Retina (tissue), 1 donor: Measurements from ENCODE around the gene TNIK.
A peak's percentile ranks its signal among the peaks of the same experiment; 100 is the strongest.

Experiments
- DNase-seq: peaks from one replicate; pipeline ENCODE4 v3.0.0-alpha.2; 2016

The TNIK gene

DNA sequence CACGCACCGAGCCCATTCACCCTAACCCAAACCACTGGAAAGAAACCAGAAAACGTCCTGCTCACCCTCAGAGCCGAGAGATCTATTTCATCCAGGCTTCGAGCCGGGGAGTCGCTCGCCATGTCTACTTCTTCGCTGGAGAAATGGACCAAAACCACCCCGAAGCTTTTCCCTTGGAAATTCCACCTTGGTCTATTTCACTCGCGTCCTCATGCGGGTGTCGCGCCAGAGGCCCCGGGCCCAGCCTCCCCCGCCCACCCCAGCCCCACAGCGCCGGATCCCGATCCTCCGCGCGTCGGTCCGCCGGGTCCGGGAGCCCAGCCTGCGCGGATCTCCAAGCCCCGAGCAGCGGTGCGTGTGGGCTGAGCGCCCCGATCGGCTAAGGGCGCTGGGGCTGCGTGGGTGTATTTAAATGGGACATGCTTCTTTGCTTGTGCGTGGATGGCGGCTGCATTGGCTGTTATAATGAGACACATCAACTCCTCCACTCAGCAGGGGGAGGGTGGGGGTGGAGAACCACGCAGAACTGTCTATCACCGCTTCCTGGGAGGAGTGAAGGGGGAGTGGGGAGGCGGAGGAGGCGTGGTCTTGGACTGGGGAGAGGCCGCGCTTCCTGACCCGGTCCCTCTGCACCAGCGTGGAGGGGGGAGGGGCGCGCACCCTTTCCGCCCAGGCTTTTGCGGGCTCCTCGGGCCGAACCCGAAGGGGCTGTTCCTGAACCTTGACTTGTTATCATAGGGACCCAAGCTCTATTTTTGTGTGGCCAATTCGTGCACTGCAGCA lies at the start of gene TNIK:
Gene TNIK (minus strand): TSS at position 464 of the 783 bp plus-strand sequence. CDS start 342 bp downstream, at position 122.
- peak; percentile 93 for DNase-seq

DNA sequence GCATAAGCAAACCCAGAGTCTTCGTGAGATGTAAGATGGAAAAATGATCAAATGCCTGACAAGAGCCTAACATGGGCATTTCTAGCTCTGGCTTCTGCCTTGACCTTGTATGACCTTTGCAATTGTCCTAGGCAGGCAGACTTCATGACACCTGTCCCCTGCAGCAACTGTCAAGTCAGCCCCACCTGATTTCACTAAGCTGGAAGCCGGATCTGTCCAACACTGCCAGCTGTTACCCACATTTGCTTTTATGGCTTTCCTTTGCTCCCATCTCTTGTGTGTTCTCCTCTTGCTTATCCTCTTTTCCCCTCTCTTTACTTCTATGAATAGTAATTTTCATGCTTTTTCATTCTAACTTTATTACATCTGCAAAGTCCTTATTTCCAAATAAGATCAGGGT lies 48.5 kb upstream of the TNIK start:
- DNase-seq, result no peak

DNA sequence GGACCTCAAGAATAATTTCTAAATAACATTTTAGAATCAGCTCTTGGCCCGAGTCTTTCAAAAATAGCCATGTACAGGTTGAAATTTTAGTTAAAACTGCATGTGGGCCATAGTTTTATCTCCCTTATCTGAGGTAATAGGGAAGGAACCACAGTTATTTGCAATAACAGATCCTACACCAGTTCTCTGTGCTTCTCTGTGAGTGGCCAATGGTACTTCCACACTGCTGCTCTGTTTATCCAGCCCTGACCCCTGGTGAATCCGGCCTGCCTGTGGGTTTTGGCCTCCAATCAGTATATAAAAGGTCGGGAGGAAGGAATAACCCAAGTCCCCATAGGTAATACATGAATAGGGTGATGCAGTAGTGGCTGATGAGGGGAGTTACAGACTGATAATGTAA lies 48.0 kb upstream of the TNIK start:
- no peak for DNase-seq

DNA sequence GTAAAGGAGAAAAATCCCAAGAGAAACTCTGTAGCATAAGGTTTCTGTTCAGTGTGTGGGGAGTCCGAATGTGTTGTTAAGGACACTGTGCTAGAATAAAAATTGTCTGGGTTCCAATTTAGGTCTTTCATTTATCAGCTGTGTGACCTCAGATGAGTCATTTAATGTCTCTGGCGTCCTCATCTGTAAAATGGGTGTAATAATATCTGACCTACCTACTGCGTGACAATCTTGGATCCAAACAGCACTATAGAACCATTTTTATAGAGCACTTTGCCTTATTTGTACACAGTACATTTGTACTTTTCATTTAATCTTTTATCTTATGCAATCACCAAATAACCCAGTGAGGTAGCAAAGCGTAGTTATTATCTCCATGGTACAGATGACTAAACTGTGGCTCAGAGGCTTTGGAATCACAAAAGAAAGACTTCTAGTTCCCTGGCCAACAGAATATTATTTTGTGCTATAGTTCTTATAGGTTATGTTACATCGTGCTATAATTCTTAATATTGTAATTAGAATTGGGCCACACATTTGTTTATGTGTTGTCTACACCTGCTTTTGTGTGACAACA lies 46.6 kb upstream of the TNIK start:
- no peak for DNase-seq

DNA sequence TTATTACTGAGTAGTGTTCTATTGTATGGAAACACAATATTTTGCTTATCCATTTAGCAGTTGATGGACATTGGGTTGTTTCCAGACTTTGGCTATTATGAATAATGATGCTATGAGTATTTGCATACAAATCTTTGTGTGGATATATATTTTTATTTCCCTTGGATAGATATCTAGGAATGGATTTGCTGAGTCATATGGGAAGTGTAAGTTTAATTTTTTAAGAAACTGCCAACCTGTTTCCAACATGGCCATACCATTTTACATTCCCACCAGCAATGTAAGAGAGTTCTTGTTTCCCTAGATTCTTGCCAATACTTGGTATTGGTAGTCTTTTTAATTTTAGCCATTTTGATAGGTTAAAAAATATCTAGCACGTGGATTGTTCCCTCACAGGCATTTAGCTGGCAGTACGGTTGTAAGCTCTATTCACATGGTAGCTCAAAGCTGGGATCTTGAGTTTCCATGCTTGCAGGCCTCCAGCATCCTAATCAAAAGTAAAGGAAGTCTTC lies 45.7 kb upstream of the TNIK start:
- no peak for DNase-seq

DNA sequence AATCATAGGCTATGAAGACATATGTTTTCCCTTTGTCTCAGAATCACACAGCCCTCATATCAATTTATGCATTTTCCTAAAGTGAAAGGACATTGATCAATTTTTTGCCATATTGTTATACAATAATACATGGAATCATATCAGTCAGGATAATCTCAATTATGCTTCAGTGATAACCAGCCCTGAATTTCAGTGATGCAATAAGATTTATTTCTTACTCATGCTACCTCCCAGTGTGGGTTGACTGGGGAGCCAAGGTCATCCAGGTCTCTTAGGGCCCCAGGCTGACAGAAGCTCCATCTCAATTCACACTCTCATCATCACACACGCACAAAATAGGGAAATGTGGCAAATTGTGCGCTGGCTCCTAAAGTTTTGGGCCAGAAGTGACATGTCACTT lies 44.2 kb upstream of the TNIK start:
- no peak for DNase-seq

DNA sequence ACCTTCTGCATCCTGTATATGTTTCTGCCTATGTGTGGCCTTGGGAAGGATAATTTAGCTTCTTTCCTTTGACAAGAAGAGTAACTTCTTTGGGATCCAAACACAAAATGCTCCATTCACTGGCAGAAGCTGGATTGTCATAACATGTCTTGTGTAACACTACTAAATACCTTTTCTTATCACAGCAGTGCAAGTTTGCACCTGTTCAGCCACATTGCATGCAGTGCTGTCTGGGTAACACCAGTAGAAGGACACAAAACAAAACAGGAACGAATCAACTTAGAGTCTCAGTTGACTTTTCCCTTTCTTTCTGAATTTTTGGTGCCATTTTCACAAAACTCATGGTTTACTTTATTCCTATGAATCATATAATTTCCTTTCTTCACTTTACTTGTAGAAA lies 43.6 kb upstream of the TNIK start:
- no peak for DNase-seq

DNA sequence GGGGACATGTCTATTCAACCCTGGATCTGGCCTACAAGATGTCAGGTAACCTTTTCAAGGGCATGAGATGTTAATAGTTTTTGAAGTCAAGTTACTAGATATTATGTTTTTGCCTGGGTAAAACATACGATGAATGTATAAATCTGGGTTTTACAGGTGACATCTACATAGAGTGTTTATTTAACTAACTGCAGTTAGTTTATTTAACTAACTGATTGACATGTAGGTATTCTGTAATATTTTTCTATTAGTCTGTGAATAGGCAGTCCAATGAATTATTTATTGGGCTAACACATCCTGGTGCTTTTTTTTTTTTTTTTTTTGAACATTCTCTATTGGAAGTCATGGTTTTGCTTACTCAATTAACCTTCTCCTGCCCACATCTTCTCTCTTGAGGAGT lies 38.7 kb upstream of the TNIK start:
- no peak for DNase-seq

DNA sequence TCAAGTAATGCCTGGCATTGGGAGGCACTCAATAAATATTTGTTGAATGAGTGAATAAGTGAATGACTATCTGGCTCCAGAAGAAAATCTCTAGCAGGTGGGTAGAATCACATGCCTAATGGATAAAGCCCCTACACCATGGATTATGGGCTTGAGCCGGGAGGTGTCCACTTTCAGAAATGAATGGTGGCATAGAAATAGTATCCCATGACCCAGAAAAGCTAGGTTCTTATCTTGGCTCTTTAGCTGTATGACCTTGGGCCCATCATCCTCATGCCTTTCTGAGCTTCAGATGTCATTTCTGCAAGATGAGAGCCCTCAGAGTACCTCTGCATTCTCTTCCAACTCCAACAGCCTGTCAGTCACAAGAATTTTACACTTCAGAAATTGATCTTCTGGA lies 37.3 kb upstream of the TNIK start:
- DNase-seq, result peak; percentile 17

DNA sequence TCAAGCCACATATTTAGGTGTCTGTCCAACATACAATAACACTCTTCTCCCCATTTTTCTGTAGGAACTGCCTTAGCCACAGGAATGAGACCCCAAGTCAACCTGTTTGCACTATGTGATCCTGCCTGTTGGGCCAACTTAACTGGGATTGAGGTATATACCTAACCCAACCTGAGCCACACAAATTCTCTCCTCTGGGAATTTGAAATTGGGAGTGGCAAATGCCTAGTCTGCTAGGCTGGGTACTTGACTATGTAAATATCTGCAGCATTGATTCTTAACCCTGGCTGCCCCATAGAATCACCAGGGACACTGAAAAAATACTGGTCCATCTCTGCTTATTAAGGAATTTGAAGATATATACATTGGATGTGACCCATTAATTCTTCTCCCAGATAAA lies 35.2 kb upstream of the TNIK start:
- DNase-seq, result no peak

DNA sequence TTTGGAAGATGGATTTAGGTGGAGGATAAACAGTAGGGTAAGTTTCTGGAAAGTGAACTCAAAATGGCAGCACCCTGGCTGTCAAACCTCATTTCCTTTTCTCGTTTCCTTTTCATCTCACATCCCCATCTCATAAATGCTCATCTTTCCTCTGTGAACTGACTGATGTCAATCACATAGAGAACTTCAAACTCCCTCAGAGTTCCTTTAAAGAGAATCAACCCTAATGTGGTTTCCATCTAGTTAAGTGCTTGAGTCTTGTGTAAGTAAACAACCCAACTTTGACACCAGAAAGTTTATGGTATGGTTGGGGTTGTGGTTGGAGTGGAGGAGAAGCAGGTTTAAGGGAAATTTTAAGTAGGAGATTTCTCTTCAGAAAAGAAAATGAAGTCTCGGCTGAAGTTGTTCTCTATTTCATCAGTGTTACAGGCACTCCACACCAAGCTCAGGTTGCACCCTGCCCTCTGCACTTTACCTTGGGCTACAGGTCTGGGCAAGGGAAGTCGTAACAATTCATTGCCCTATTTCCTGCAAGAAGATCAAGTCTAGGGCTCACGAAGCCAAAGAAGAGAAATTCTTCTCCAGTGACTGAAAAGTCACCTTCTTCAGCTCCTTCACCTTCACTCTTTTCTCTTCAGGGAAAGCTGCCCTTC lies 34.4 kb upstream of the TNIK start:
- no peak for DNase-seq

DNA sequence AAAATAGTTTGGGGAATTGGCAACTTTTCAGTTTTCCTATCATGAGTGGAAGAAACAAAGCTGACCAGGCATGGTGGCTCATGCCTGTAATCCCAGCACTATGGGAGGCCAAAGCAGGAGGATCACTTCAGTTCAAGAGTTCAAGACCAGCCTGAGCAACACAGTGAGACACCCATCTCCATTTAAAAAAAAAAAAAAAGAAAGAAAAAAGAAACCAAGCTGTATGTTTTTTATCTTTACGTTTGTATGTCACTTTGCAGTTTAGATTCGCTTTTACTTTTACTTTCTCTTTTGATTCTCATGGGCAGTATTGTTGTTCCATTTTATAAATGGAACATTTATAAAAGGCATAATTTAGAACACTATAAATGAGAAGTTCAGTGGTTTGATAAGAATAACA lies 31.2 kb upstream of the TNIK start:
- DNase-seq, result no peak

DNA sequence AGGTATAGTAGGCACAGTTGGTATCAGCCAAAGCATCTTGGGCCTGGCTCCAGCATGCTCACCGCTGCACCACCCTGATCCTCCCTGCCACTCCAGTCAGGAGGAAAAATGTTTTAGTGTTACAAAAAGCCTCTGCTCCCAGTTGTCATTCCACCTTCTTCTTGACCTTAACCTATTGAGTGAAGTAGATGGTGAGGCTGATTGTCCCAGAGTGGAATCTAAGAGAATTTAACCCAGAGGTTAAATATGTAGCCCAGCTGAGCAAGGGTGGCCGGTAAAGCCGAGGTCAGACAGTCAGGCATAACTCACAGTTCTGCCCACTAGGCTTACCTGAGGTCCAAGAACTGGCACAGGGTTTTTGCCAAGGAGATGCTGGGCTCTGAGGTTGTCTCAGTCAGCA lies 30.7 kb upstream of the TNIK start:
- no peak for DNase-seq

DNA sequence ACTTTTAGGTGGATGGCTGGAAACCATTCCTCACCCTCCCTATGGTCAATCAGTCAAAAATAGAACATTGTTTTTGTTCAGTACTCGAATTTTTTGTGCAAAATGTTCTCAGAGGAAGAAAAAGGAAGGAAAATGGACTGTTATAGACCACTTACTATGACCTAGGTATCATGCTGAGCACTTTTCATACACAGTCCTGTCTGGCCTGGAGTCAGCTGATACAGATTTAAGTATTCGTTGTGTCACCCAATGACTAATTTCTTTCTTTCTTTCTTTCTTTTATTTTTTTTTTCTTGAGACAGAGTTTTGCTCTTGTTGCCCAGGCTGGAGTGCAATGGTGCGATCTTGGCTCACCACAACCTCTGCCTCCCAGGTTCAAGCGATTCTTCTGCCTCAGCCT lies 29.1 kb upstream of the TNIK start:
- no peak for DNase-seq

DNA sequence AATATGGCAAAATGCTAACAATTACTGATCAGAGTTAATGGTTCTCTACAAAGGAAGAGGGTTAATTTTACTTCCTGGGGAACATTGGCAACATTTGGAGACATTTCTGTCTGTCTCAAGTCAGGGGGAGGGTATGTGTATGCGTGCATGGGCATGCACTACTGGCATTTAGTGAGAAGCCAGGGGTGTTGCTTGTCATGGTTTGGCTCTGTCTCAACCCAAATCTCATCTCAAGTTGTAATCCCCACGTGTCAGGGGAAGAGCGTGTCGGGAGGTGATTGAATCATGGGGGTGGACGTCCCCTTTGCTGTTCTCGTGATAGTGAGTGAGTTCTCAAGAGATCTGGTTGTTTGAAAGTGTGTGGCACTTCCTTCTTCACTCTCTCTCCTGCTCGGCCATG lies 28.3 kb upstream of the TNIK start:
- DNase-seq, result no peak

DNA sequence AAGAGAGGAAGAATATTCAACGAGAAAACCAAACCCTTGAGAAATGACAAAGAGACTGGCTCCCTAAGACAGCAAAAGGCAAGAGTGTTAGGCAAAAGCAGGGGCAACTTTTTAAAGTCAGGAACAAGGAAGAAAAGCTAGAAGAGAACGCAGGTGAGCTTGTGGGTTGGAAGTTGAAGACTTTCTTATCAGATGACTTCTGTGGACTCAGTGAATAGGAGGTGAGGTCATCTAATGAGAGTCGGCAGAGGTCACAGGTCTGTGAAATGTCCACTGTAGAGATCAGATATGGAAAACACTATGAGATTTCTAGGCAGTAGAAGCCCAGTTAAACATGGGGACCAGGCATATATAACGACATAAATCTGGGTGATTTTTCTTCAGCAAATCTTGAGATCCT lies 27.2 kb upstream of the TNIK start:
- no peak for DNase-seq

DNA sequence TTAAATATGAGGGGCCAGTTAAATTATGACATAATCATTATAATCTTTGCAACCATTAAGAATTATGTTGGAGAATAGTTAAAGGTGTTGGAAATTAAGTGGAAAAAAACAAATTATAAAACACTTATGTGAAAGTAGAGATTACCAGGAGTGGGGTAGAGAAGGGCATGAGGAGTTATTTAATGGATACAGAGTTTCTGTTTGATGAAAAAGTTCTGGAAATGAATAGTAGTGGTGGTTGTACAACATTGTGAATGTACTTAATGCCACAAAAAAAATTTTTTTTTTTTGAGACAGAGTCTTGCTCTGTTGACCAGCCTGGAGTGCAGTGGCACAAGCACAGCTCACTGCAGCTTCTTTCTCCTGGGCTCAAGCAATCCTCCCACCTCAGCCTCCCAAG lies 25.1 kb upstream of the TNIK start:
- DNase-seq, result no peak

DNA sequence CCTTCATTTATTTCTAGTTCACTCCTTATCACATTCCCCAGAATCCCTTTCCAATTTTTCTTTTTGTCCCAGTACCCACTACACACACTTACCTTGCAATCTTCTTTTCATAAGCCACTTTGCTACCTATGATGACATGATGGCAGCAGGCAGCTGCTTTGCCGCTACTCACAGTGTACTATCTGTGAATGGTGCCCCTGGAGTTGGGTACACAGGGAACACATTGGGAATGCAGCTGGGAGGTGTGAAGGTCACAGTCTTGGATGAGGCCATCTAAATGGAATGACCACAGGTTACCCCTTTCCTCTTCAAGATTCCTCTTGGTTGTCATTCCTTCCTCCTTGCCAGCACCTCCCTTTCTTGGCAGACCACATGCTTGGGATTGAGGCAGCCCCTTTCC lies 20.8 kb upstream of the TNIK start:
- DNase-seq, result no peak

DNA sequence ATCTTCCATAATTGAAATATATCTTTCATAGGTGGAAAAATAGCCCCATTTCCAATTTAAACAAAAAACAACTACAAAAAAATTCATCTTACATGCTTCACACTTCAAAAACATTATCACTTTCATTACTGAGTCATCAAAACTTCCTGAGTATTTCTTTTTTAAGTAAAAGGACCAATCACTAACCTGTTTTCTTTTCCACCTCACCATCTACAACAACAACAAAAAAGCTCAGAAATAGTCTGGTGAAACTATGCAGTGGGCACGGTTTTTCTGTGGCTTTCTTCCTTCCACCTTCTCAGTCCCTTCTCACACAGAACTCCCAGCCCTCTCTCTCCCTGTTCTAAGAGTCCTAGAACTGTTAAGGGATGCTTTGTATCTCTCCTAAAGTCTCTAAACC lies 20.3 kb upstream of the TNIK start:
- no peak for DNase-seq

DNA sequence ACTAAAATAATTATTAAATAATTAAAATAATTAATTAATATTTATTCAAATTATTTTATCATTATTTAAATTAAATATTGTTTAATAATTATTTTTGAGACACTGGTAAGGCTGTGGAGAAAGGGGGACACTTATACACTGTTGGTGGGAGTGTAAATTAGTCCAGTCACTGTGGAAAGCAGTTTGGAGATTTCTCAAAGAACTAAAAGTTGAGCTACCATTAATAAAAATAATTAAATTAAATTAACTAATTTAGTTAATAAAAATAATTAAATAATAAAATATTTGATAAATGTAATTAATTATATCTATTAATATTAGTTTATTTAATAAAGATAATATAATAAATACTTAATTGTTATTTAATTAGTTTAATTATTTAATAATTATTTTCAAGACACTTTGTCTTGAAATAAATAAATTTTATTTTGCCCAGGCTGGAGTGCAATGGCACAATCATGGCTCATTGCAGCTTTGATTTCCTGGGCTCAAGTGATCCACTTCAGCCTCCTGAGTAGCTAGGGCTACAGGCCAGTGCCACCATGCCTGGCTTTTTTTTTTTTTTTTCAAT lies 16.4 kb upstream of the TNIK start:
- no peak for DNase-seq

DNA sequence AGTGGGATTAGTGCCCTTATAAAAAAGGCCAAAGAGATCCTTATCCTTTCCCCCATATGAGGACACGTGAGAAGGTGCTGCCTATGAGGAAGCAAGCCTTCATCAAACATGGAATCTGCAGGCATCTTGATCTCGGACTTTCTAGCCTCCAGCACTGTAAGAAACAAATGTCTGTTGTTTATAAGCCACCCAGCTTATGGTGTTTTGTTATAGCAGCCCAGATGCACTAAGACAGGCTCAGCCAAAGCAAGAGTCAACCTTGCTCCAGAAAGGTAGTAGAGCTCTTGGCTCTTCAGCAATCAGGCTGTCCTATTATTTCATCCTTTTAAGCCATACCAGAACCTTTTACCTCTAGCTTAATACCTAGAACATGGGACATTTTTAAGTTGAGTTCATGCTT lies 12.3 kb upstream of the TNIK start:
- no peak for DNase-seq

DNA sequence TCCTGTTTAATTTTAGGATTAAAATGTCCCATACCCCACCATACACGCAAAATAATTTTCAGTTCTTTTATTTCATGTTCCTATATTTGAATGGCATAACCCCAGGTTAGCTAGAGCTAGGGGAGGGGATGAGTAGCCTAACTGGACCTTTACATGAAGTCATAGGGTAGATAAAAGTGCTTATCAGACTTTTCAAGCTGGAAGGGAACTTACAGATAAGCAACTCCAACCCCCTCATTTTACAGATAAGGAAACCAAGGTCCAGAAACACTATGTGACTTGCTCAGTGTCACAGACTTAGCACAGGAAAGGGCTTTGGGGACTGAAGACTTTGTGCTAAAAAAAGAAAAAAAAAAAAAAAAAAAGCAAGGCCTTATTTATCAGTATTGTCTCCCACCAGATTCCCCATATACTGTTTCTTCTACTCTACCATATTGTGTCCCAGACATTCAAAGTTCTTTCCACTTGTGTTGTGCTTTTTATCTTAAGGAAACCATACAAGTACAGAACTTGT lies 10.6 kb upstream of the TNIK start:
- DNase-seq, result no peak

DNA sequence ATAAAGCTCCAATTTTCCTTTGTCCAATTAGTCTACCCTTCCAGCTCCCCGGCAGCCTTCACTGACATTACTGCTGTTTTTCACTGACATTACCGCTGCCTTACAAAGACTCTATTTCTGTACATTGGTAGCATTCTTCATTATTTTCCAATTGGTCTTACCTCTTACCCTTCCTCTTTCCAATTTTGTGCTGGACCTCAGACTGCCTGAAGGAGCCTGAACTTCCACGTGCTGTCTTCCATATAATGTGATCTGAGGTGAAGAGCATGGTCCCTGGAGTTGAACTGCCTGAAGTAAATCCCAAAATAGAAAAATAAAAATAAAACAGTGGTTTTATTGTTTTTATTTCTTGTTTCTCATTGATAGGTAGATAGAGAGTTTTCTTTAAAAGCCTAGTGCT lies 9.2 kb upstream of the TNIK start:
- DNase-seq, result no peak
